GM23248 (cell line): ENCODE results near the gene RAD51D.
"Not testable (repeated sequence)": the region's sequence is repeated elsewhere in the genome, so short reads cannot be mapped to it uniquely, and the experiment has no call there.

Experiments used
- EZH2 ChIP-seq: fragments of 200-600 bp; sonication (generic); IDR thresholded peaks from 2 replicates; pipeline ENCODE4 v1.6.1; 2018; ENCODE audit warnings: antibody characterized with exemption, mild to moderate bottlenecking; ENCODE audit not compliant: insufficient read depth, poor library complexity, severe bottlenecking
- EZH2phosphoT487 ChIP-seq: fragments of 200-600 bp; sonication (generic); IDR thresholded peaks from 2 replicates; pipeline ENCODE4 v1.6.1; 2018; ENCODE audit warnings: antibody characterized with exemption, moderate library complexity, mild to moderate bottlenecking, low read depth; ENCODE audit not compliant: insufficient read depth

- TF ChIP-seq EZH2phosphoT487, EZH2: not testable (repeated sequence)
Observed at GRCh38 chr17:35090707-35091106, 29.0 kb downstream of the RAD51D start.
